CD4-positive, alpha-beta T cell treated with Interleukin-4 for 4 hours (primary cell): ENCODE measurements around the gene ZNF358.

Experiments used
- DNase-seq: peaks from one replicate; pipeline ENCODE4 v3.0.0-alpha.2; 2020

The ZNF358 gene

DNA sequence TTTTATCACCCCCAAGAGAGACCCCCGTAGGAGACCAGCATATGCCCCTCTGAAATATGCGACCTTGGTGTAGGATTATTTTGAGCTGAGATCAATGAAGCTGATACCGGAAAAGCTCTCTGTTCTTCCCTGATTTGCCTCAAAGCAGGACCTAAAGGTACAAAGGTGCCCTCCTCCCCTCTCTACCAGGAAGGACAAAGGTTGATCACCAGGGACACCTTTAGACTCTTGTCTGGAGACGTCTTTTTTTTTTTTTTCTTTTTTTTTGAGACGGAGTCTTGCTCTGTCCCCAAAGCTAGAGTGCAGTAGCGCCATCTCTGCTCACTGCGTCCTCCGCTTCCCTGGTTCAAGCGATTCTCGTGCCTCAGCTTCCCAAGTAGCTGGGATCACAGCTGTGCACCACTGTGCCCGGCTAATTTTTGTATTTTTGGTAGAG lies 26.3 kb upstream of the ZNF358 start:
- DNase-seq: no peak

DNA sequence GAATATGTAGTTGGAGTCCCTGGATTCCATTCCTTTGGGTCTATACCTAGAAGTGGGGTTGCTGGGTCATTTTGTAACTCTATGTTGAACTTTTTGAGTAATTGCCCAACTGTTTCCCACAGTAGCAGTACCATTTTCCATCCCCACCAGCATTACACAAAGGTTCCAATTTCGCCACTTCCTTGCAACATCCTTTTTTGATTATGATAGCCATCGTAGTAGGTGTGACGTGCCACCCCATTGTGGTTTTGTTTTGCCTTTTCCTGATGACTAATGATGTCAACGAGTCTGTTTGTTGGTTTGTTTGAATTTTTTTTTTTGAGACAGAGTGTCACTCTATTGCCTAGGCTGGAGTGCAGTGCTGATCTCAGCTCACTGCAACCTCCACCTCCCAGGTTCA lies 23.8 kb upstream of the ZNF358 start:
- DNase-seq: peak; percentile 37

DNA sequence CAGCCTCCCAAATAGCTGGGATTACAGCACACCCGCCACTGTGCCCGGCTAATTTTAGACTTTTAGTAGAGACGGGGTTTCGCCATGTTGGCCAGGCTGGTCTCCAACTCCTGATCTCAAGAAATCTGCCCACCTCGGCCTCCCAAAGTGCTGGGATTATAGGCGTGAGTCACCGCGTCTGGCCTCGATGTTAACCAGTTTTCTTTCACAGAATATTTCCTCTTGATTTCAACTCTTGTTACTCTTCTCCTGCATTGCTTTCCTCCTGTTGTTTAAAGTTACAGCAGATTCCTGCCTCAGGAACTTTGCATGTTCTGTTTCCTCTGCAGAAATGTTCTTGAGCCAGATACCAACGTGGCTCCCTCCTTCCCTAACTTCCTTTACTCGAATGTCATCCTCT lies 23.3 kb upstream of the ZNF358 start:
- no peak for DNase-seq

DNA sequence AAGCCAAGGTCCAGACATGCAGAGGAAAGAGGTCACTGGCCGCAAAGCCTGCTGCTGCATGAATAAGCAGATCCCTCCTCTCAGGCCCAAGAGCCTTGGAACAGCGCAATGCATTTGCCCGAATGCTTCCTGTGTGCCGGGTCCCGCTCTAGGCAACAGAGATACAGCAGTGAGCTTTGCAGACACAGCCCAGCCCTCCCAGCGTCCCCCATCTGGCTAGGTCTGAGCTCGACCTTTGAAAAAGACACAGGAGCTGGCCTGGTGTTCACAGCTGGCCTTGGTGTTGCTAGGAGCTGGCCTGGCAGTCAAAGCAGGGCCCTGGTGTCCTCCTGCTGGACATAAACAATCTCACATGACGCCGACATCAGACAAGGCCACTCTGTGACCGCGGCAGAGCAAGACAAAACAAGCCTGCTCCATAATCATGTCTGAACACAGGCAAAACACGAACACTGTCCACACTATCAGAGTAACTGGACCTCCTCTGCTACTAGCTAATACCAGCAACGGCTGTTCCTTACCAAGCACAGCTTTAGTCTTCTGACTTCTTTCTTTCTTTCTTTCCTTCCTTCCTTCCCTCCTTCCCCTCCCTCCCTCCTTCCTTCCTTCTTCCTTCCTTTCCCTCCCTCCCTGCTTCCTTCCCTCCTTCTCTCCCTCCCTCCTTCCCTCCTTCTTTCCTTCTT lies 21.3 kb upstream of the ZNF358 start:
- no peak for DNase-seq

DNA sequence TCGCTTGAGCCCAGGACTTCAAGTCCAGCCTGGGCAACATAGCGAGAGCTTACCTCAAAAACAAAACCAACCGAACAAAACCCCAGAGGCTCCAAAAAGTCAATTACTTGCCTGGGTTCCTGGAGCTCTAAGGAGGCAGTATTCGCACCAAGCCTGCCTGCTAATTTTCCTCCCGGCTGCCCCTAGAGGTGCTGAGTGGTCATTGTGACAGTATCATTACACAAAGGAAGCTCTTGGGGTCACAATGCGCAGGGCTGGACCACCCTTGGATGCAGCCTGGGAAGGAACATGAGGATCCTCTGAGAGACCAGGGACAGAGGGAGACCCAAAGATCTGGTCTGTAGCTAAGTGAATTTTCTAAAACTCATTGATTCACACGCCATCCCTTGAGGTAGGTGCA lies 18.6 kb upstream of the ZNF358 start:
- no peak for DNase-seq

DNA sequence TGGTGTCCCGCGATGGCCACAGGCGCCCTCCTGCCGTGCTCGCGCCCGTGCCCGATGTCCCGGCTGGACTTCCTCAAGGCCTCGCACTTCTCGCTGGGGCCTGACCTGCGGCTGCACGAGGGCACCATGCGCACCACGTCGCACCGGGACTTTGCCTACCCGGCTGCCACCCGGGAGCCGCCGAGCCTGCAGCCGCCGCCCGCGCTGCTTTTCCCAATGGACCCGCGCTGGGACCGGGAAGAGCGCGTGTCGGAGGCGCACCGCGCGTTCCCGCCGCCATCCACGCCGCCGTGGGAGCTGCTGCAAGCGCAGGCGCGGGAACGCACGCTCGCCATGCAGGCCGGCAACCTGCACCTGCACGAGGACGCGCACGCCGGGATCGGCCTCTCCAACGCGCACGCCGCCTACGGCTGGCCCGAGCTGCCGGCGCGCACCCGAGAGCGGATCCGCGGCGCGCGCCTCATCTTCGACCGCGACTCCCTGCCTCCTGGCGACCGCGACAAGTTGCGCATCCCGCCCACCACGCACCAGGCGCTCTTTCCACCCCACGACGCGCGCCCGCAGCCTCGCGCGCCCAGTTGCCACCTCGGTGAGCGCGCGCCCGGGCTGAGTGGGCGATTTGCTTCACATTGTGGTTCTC lies 15.0 kb upstream of the ZNF358 start:
- DNase-seq: no peak

DNA sequence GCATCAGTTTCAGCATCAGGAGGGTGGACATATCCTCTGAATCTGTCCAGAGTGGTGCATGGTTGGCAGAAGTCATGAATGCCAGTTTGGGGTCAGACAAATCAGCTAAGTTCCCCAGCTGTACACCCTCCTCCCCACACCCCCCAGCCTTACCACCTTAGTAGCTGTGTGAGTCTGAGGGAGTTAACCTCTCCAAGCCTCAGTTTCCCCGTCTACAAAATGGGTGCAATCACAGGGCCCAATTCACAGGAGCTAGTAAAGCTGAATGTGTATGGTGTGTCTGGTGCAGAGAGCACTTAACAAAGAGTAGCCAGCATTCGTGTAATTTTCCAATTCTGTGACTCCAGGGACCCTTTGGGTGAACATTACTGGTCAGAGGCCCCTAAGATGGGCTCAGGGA lies 13.4 kb upstream of the ZNF358 start:
- DNase-seq: no peak

DNA sequence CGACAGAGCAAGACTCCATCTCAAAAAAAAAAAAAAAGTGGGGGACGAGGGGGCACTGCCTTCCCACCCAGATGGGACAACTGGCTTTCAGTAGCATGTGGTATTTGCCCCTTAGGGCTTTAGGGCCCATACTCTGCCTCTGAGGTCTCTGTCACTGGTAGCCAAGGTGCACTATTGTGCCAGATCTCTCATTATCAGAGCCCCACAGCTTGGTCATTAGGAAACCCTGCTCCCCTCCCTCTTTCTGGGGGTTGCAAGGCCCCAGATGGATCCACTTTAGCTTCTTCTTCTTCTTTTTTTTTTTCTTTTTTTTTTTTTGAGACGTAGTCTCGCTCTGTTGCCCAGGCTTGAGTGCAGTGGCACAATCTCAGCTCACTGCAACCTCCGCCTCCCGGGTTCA lies 11.2 kb upstream of the ZNF358 start:
- DNase-seq: no peak

DNA sequence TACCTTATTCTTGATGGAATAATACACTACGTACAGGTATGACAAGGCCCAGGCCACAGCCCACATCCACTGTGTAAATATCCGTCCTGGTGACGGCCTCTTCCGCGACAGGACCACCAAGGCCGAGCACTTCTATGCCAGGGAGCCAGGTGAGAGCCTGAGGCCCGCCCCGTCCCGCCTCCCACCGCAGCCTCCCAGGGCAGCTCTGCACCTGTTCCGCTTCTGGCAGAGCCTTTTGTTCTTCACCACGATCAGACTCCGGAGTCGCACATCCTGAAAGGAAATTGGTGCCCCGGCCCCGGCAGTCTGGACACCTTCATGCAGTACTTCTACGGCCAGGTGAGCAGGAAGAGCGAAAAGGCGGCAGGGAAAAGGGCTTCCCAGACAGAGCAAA lies 10.6 kb upstream of the ZNF358 start:
- no peak for DNase-seq

DNA sequence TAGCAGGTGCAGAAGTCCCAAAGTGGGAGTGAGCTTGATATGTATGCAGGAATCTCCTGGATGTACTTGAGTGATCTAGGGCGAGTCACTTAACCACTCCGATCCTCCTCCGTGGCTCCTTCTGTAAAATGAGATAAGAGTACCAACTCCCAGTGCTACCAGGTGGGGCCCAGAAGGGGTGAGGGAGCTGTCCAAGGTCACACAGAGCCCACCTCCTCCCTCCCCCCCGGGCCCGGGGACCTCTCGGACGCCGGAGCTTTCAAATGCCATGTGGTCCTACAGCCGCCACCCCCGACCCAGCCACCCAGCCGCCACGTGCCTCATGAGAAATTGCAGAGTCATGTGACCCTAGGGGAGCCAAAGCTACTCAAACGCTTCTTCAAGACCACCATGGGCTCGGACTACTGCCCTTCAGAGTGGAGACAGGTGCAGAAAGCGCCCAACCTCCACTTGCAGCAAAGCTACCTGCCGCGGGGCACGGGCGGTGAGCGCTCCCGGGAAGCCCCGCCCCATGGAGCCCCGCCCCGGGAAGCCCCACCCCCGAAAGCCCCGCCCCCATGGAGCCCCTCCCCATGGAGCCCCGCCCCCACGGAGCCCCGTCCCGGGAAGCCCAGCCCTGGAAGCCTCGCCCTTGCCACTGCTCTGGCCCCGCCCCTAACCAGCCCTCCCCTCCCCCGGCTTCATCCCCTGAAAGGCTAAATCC lies 10.1 kb upstream of the ZNF358 start:
- DNase-seq: no peak

DNA sequence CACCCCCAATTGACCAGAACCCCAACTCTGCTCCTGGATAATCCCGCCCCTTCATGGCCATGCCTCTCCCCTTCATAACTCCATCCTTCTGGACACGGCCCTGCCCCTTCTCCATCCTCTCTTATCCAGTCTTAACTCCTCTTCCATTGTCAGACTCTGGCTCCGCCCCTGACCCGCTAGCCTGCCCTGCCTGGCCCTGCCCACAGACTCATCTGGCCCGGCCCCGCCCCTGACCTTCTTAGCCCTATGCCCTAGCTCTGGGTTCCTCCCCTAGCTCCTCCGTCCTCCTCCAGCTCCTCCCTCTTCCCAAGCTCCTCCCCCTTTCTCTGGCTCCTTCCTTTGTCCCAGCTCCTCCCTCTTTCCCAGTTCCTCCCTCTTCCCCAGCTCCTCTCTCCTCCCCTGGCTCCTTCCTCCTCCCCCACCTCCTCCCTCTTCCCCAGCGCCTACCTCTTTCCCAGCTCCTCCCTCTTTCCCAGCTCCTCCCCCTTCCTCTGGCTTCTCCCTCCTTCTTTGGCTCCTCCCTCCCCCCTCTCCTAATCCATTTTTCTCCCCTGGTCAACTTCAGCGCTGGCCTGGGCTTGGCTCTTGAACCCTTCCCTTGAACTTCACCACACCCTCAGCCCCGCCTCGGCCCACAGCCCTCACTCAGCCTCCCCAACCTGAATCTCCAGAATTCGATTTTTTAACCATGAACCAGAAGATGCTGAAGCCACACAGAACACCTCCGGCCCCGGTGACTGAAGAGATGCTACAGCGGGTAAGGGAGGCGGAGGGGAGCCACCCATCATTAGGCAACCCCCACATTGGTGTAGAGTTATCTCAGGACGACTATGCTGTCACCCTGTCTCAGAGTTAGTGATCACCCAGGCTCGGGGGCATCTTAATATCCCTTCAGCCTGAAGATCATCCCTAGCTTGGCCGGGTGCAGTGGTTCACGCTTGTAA lies 9.2 kb upstream of the ZNF358 start:
- DNase-seq: no peak

DNA sequence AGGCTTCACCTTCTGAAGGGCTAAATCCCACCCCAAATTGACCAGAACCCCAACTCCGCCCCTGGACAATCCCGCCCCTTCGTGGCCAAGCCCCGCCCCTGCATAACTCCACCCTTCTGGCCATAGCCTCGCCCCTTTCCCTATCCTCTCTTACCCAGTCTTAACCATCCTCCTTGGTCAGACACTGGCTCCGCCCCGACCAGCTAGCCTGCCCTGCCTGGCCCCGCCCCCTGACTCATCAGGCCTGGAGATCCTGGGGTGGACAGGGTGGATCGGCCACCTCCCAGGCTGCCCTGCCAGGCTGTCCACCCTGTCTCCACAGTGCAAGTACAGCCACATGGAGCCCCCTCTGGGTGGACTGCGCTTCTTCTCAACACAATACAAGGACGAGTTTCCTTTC lies 8.0 kb upstream of the ZNF358 start:
- no peak for DNase-seq

DNA sequence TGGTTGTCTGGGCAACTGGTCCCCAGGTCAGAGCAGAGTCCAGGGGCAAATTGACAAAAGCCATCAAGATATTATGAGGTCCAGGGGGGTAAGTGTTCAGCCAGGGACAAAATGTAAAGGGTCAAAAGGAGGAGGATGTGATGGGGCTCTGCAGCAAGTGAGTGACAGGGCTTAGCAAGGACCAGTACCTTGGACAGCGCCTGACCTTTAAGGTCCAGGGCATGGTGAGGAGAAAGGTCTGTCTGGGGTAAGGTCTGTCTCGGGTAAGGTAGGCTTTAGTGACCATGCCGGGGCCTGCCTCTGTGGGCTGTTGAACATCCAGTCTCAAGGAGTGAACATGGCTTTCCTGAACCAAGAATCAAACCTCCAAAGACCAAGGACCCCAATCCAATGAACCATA lies 6.3 kb upstream of the ZNF358 start:
- DNase-seq: no peak

DNA sequence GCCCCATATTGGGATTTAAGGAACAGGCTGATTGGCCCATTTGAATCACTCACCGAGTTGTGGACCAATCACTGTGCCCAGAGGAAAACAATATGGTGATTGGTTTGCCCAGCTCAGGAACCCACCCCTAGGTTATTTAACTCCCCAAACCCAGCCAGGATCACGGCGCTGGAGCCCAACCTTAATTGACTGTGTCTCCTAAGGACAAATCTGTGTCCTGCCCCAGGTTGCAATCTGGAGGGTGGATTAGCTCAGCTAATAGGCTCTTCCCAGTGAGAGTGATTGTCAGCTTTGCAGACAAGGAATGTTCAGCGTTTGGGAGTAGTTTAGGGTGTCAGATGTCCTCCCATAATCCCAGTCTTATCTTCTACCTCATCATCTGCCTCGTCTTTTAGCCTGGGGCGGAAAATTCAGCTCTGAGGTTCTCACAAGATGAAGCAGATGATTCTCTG lies 3.5 kb upstream of the ZNF358 start:
- DNase-seq: no peak

DNA sequence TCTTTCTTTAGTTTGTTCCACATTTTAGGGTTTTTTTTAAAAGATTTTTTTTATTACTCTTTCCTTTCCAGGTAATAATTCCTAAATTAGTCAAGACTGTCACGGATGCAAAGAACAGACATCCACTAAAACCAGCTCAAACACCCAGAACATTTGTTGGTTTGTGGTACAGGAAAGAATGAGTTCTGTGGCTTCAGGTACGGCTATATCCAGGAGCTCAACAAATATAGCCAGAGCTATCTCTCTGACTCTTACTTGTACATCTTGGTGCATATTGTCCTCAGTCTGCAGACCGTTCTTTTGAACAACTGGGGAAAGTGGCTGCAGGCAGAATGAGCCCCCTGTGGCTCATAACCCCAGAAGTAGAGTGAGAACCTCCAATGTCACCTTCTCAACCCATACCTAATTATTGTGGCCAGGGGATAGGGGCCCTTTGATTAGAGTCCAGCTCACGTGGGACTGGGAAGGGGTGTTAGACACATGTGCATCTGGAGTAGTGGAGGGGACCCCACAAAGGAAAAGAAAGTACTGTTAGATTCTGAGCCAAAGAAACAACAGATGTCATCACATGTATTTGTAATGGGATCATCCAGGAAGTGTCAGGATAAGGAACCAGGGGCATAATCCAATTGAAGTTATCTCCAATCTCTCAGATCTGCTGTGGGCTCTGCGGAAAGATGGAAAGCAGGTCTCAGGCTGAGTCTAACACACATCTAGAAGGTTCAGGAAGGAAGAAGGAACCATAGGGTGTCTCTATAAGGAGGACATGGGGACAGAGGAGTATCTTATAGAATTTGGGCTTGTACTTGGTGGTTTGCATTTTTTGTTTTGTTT lies 1.9 kb upstream of the ZNF358 start:
- no peak for DNase-seq

DNA sequence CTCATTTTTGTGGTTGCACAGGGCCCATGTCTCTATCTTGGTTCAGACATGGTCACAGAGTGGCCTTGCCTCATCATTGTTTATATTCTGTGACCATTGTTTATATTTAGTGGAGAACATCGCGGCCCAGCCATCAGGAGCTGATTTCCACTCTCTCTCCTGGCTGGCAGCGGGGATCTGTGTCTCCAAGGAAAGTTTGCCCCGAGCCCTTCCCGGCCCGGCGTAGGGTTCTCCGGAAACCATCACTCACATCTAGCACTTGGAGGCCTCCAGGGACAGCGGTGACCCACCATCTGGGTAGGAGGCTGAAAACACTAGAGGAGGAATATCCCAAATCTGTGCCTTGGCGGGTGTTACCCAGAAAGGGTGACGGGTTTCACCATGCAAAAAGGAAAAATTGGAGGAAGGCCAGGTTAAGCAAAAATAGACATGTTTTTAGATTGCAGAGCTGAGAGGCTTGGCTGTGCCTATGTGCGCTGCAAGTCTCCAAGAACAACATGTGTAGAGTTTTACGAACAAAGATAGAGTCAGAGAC lies 726 bp upstream of the ZNF358 start:
- DNase-seq: no peak

DNA sequence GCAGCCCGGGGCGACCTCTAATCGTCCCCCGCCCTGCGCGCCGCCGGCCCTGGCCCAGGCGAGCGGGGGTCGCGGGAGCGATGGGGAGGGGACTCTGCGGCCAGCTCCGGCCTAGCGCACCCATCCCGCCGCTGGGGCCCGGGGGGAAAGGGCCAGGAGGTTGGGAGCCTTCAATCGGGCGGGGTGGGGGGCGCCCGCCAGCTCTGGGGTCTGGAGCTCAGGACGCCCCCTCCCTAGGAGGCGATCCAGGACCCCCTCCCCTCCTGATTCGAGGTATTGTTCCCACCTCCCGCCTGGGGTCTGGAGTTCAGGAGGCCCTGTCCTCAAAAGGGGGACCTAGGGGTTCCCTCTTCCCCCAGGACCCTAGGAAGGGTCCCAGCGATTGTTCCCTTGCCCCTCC lies 430 bp downstream of the ZNF358 start:
- no peak for DNase-seq

DNA sequence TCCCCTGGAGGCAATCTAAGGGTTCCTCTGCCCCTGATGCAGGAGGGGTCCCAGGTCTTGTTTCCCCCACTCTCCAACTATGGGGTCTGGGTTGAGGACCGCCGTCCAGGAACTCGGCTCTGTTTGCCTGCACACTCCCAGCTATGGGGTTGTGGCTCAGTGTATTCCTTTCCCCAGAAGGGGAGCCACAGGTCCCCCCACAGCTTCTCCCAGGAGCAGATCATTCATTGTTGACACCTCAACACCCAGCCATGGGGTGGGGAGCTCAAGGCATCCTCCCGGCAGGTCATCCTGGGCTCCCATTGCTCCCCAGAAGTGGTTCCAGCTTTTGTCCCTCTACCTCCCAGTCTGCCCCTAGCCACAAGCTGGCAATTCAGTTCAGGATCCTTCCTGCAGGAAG lies 975 bp downstream of the ZNF358 start:
- DNase-seq: no peak

DNA sequence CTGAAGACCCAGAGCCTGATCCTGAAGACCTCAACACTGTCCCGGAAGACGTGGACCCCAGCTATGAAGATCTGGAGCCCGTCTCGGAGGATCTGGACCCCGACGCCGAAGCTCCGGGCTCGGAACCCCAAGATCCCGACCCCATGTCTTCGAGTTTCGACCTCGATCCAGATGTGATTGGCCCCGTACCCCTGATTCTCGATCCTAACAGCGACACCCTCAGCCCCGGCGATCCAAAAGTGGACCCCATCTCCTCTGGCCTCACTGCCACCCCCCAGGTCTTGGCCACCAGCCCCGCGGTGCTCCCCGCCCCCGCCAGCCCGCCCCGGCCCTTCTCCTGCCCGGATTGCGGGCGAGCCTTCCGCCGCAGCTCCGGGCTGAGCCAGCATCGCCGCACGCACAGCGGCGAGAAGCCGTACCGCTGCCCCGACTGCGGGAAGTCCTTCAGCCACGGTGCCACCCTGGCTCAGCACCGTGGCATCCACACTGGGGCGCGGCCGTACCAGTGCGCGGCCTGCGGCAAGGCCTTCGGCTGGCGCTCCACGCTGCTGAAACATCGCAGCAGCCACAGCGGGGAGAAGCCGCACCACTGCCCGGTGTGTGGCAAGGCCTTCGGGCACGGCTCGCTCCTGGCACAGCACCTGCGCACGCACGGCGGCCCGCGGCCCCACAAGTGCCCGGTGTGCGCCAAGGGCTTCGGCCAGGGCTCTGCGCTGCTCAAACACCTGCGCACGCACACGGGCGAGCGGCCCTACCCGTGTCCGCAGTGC lies 3.6 kb downstream of the ZNF358 start:
- DNase-seq: no peak

DNA sequence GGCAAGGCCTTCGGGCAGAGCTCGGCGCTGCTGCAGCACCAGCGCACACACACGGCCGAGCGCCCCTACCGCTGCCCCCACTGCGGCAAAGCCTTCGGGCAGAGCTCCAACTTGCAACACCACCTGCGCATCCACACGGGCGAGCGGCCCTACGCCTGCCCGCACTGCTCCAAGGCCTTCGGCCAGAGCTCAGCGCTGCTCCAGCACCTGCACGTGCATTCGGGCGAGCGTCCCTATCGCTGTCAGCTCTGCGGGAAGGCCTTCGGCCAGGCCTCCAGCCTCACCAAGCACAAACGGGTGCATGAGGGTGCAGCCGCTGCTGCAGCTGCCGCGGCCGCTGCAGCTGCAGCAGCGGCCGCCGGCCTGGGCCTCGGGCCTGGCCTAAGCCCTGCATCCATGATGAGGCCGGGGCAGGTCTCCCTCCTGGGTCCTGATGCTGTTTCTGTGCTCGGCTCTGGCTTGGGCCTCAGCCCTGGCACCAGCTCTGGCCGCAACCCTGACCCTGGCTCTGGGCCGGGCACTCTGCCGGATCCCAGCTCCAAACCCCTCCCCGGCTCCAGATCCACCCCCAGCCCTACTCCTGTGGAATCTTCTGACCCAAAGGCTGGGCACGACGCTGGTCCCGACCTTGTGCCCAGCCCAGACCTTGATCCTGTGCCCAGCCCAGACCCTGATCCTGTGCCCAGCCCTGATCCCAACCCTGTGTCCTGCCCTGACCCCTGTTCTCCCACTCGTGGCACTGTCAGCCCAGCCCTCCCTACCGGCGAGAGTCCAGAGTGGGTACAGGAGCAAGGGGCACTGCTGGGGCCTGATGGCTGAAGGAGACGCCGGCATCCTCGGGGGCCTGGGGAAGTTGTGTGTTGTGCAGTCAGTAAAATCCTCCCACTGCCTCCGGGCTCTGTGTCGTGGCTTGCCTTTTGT lies 4.5 kb downstream of the ZNF358 start:
- no peak for DNase-seq
